GM23248 (cell line): Measurements from ENCODE around the gene AGO4. TPM values are rescaled to one million over a fixed set of nuclear protein-coding genes. Genes with fewer than 3 reads are reported as not detected.

Source experiments
- DNase-seq: peaks from one replicate; pipeline ENCODE4 v3.0.0-alpha.2; 2015
- H2AFZ ChIP-seq: fragments of 200-600 bp; sonication (generic); 2 replicates; pipeline ENCODE4 v1.6.1; 2016; ENCODE audit warnings: antibody characterized with exemption
- H3F3A ChIP-seq: fragments of 200-600 bp; sonication (generic); 2 replicates; pipeline ENCODE4 v1.6.1; 2016; ENCODE audit warnings: mild to moderate bottlenecking, antibody characterized with exemption, mixed run types; ENCODE audit not compliant: insufficient read depth
- H3K27ac ChIP-seq: fragments of 200-600 bp; sonication (generic); 2 replicates; pipeline ENCODE4 v1.5.1; 2016; ENCODE audit warnings: mild to moderate bottlenecking
- H3K27me3 ChIP-seq: fragments of 200-600 bp; sonication (generic); replicated peaks from 2 replicates; pipeline ENCODE4 v1.6.1; 2016; ENCODE audit warnings: mild to moderate bottlenecking; ENCODE audit not compliant: insufficient read depth
- H3K36me3 ChIP-seq: fragments of 200-600 bp; sonication (generic); 2 replicates; pipeline ENCODE4 v1.6.1; 2016; ENCODE audit warnings: low read depth, mild to moderate bottlenecking
- H3K4me1 ChIP-seq: fragments of 200-600 bp; sonication (generic); 2 replicates; pipeline ENCODE4 v1.6.1; 2016; ENCODE audit warnings: mild to moderate bottlenecking; ENCODE audit not compliant: insufficient read depth
- H3K4me2 ChIP-seq: fragments of 200-600 bp; sonication (generic); one replicate; pipeline ENCODE4 v1.6.1; 2016; ENCODE audit warnings: mild to moderate bottlenecking; ENCODE audit not compliant: unreplicated experiment
- H3K4me3 ChIP-seq: fragments of 200-600 bp; sonication (generic); 2 replicates; pipeline ENCODE4 v1.5.1; 2016; ENCODE audit warnings: mild to moderate bottlenecking
- H3K79me2 ChIP-seq: fragments of 200-600 bp; sonication (generic); 2 replicates; pipeline ENCODE4 v1.6.1; 2016; ENCODE audit warnings: mild to moderate bottlenecking; ENCODE audit not compliant: insufficient read depth
- H3K9ac ChIP-seq: fragments of 200-600 bp; sonication (generic); 2 replicates; pipeline ENCODE4 v1.6.1; 2016; ENCODE audit warnings: mild to moderate bottlenecking
- H3K9me2 ChIP-seq: fragments of 200-600 bp; sonication (generic); 2 replicates; pipeline ENCODE4 v1.6.1; 2016; ENCODE audit warnings: mixed run types, mild to moderate bottlenecking, moderate library complexity; ENCODE audit not compliant: insufficient read depth
- H3K9me3 ChIP-seq: fragments of 200-600 bp; sonication (generic); one replicate; pipeline ENCODE4 v1.6.1; 2017; ENCODE audit warnings: low read depth
- H4K20me1 ChIP-seq: fragments of 200-600 bp; sonication (generic); 2 replicates; pipeline ENCODE4 v1.6.0; 2016; ENCODE audit not compliant: insufficient read depth
- EZH2 ChIP-seq: fragments of 200-600 bp; sonication (generic); IDR thresholded peaks from 2 replicates; pipeline ENCODE4 v1.6.1; 2018; ENCODE audit warnings: antibody characterized with exemption, mild to moderate bottlenecking; ENCODE audit not compliant: insufficient read depth, poor library complexity, severe bottlenecking
- EZH2phosphoT487 ChIP-seq: fragments of 200-600 bp; sonication (generic); IDR thresholded peaks from 2 replicates; pipeline ENCODE4 v1.6.1; 2018; ENCODE audit warnings: antibody characterized with exemption, moderate library complexity, mild to moderate bottlenecking, low read depth; ENCODE audit not compliant: insufficient read depth
- WGBS, 2 experiments: methylation state at CpG; one replicate each; pipeline ENCODE4 v1.1.6; 2015 to 2017; ENCODE audit warnings: low lambda C conversion rate in 2 of 2, low coverage in 1 of 2; ENCODE audit errors: missing lambda C conversion rate in 2 of 2; 5-methylcytosine and 5-hydroxymethylcytosine counted together
- in situ Hi-C: fragments of 300-500 bp; cut with MboI; formaldehyde crosslinking; loops from 2 replicates; pipeline ENCODE4 v1.15.0; 2020
- polyA plus RNA-seq: library from polyadenylated mRNA; unstranded; fragments of >200 nt; fragmentation: Nextera tagmentation; extraction: Ambion mirVana; gene quantifications from 2 replicates; pipeline ENCODE4 v1.2.1, GENCODE V29; 2016
- total RNA-seq: library from RNA; depleted of rRNA; stranded (reverse); fragments of >200 nt; shearing (Covaris generic); gene quantifications from 2 replicates; pipeline ENCODE4 v1.2.3, GENCODE V29; 2014

Gene AGO4
- total and polyA plus RNA-seq, 2 experiments from 2014 or later = 4.4 to 6.4 TPM

- Histone ChIP-seq H3K27ac (no peak overlapping the region), H3K9me3 (no peaks in the 10 kb centered on the region), H3K4me1 (no peaks in the 10 kb centered on the region), H2AFZ (no peak overlapping the region), H3K9ac (no peak overlapping the region), H3K27me3 (no peaks in the 10 kb centered on the region), H3K36me3 (no peaks in the 10 kb centered on the region), H3K9me2 (no peaks in the 10 kb centered on the region), H4K20me1 (no peaks in the 10 kb centered on the region), H3K4me2 (no peak overlapping the region), H3K4me3 (no peak overlapping the region), H3F3A (no peaks in the 10 kb centered on the region), H3K79me2 (peaks cover 22% of the 10 kb centered on the region)
- in situ Hi-C loops = no loop called here
- no peak for DNase-seq
- TF ChIP-seq EZH2 (no peak), EZH2phosphoT487 (no peak)
- WGBS, 2 experiments = 69 to 70% methylated on average over 2 of the region's 2 CpGs
Observed at GRCh38 chr1:35884934-35885333, 77.1 kb downstream of the AGO4 start.

GRCh38 chr1:35885961-35886558, 78.2 kb downstream of the AGO4 start:
- 63 to 65% methylated on average over 4 of the region's 4 CpGs for WGBS, 2 experiments
- no peaks in the 10 kb centered on the region for H3K27me3 ChIP-seq
- H4K20me1 ChIP-seq = no peaks in the 10 kb centered on the region
- TF ChIP-seq EZH2phosphoT487 (no peak), EZH2 (no peak)
- no peaks in the 10 kb centered on the region for H3K9me3 ChIP-seq
- peaks cover 6% of the 10 kb centered on the region; the same call in 1 of the 2 replicates for H3K36me3 ChIP-seq
- no peak overlapping the region for H3K4me3 ChIP-seq
- H3K9ac ChIP-seq = no peak overlapping the region
- H2AFZ ChIP-seq = no peak overlapping the region
- no peaks in the 10 kb centered on the region for H3F3A ChIP-seq
- H3K4me2 ChIP-seq = no peak overlapping the region
- no peak overlapping the region for H3K27ac ChIP-seq
- no peaks in the 10 kb centered on the region for H3K4me1 ChIP-seq
- in situ Hi-C loops = no loop called here
- no peaks in the 10 kb centered on the region for H3K9me2 ChIP-seq
- peaks cover 22% of the 10 kb centered on the region for H3K79me2 ChIP-seq
- no peak for DNase-seq

DNA sequence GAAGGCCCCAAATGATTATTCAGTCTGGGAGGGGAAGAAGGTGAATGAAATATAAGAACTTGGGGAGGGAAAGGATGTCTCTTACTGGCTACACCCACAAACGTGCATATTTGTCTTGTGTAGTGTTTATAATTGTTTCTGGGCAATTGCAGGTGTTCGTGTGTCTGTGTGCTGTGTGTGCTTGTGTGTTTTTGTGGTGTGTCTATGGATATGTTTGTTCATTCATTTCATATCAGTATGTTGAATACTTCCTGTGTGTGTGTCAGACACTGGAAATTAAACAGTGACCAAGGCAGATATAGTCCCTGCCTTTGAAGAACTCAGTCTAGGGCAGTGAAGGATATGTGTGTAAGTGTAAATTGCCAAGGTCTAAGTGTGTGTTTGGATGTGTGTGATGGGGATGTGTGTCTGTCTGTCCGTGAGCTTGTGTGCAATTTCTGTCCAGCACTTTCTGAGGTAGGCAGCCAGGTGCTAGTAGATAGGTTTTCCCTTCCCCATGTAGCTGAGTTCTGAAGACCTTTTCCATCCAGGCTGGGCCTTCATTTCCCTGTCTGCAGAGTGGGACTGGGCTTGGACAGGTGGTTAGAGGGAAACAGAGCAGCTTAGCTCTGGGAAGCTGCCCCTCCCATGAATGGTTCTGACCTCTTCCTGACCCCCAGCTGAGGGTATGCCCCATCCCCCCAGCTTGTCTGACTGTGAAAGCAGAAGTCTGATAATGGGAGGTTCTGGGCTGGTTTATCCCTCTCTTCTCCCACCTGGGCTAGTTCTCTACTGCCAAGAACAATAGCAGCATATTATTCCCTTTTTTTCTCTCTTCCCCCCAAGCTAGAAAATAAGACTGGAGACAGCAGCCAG, 79.0 kb downstream of the AGO4 start:
- no peak for TF ChIP-seq EZH2phosphoT487
- TF ChIP-seq EZH2 = no peak
- Histone ChIP-seq H3K9ac (no peak overlapping the region), H4K20me1 (no peaks in the 10 kb centered on the region), H3K79me2 (peaks cover 22% of the 10 kb centered on the region), H3K9me2 (no peaks in the 10 kb centered on the region), H3K4me1 (no peaks in the 10 kb centered on the region), H3K36me3 (peaks cover 7% of the 10 kb centered on the region; the same call in 1 of the 2 replicates), H3K4me3 (no peak overlapping the region), H3K27ac (no peak overlapping the region), H3K9me3 (no peaks in the 10 kb centered on the region), H3K4me2 (no peak overlapping the region), H2AFZ (no peak overlapping the region), H3K27me3 (no peaks in the 10 kb centered on the region), H3F3A (no peaks in the 10 kb centered on the region)
- WGBS, 2 experiments = 62 to 68% methylated on average over 3 of the region's 3 CpGs
- no peak for DNase-seq
- in situ Hi-C loops = no loop called here

GRCh38 chr1:35887508-35887907, 79.7 kb downstream of the AGO4 start:
- in situ Hi-C loops = no loop called here
- no peaks in the 10 kb centered on the region for H3F3A ChIP-seq
- H3K9me3 ChIP-seq = no peaks in the 10 kb centered on the region
- TF ChIP-seq EZH2 (no peak), EZH2phosphoT487 (no peak)
- H3K79me2 ChIP-seq = peaks cover 22% of the 10 kb centered on the region
- no peaks in the 10 kb centered on the region for H3K27me3 ChIP-seq
- no peak overlapping the region for H3K4me3 ChIP-seq
- DNase-seq = no peak
- H3K4me2 ChIP-seq = no peak overlapping the region
- no peak overlapping the region for H3K27ac ChIP-seq
- no peaks in the 10 kb centered on the region for H4K20me1 ChIP-seq
- WGBS, 2 experiments = 80 to 82% methylated on average over 2 of the region's 2 CpGs
- no peak overlapping the region for H3K9ac ChIP-seq
- H2AFZ ChIP-seq = no peak overlapping the region
- H3K4me1 ChIP-seq = no peaks in the 10 kb centered on the region
- no peaks in the 10 kb centered on the region for H3K9me2 ChIP-seq
- H3K36me3 ChIP-seq = peaks cover 7% of the 10 kb centered on the region; the same call in 1 of the 2 replicates
